Mesenchymal stem cell (in vitro differentiated cells and primary cell): ENCODE results near the gene MKLN1.

ENCODE experiments used
- DNase-seq: peaks from one replicate; pipeline ENCODE4 v3.0.0-alpha.2; 2013
- H2AFZ ChIP-seq: one replicate; pipeline ENCODE4 v1.6.1; 2013; ENCODE audit warnings: low read depth, mild to moderate bottlenecking, control low read depth, inconsistent platforms, low read length, moderate library complexity
- H2AK5ac ChIP-seq: 2 replicates; pipeline ENCODE4 v1.6.1; 2013; ENCODE audit warnings: low read length, moderate library complexity, mild to moderate bottlenecking, inconsistent platforms; ENCODE audit not compliant: severe bottlenecking
- H2BK120ac ChIP-seq: one replicate; pipeline ENCODE4 v1.6.1; 2013; ENCODE audit warnings: low read depth, mild to moderate bottlenecking, inconsistent platforms, low read length, moderate library complexity
- H2BK12ac ChIP-seq, 2 experiments: one replicate each; pipeline ENCODE4 v1.6.1; 2013; ENCODE audit warnings: inconsistent platforms in 2 of 2, low read length in 2 of 2, mild to moderate bottlenecking in 2 of 2, moderate library complexity in 2 of 2, control low read depth in 1 of 2
- H2BK15ac ChIP-seq: one replicate; pipeline ENCODE4 v1.6.1; 2013; ENCODE audit warnings: mild to moderate bottlenecking, low read depth, inconsistent platforms; ENCODE audit not compliant: poor library complexity, severe bottlenecking
- H2BK5ac ChIP-seq: 2 replicates; pipeline ENCODE4 v1.6.1; 2013; ENCODE audit warnings: low read depth, mild to moderate bottlenecking, low read length, control low read depth, inconsistent platforms; ENCODE audit not compliant: poor library complexity, severe bottlenecking
- H3K14ac ChIP-seq, 2 experiments: one replicate each; pipeline ENCODE4 v1.6.1; 2013; ENCODE audit warnings: inconsistent platforms in 2 of 2, low read length in 2 of 2, control low read depth in 1 of 2, mild to moderate bottlenecking in 1 of 2, moderate library complexity in 1 of 2
- H3K18ac ChIP-seq, 2 experiments: one replicate each; pipeline ENCODE4 v1.6.1; 2013; ENCODE audit warnings: inconsistent platforms in 2 of 2, low read length in 2 of 2, control low read depth in 1 of 2, low read depth in 1 of 2, mild to moderate bottlenecking in 1 of 2
- H3K23ac ChIP-seq, 2 experiments: one replicate each; pipeline ENCODE4 v1.6.1; 2013; ENCODE audit warnings: inconsistent platforms in 2 of 2, low read length in 2 of 2, mild to moderate bottlenecking in 2 of 2, moderate library complexity in 2 of 2, control low read depth in 1 of 2
- H3K27ac ChIP-seq: 2 replicates; pipeline ENCODE4 v1.5.1; 2013; ENCODE audit warnings: mild to moderate bottlenecking, moderate library complexity, low read length, control low read depth, inconsistent platforms; ENCODE audit not compliant: poor library complexity, severe bottlenecking
- H3K27me3 ChIP-seq, 2 experiments: 2 replicates each; pipeline versions ENCODE4 v1.6.1 to v1.7.0; 2013; ENCODE audit warnings: low read length in 2 of 2, mild to moderate bottlenecking in 2 of 2, moderate library complexity in 2 of 2, control low read depth in 1 of 2, inconsistent platforms in 1 of 2; ENCODE audit not compliant: control insufficient read depth in 1 of 2, insufficient read depth in 1 of 2
- H3K36me3 ChIP-seq, 2 experiments: 2 replicates each; pipeline versions ENCODE4 v1.6.1 to v1.7.0; 2013; ENCODE audit warnings: low read length in 2 of 2, control low read depth in 1 of 2, inconsistent platforms in 1 of 2, low read depth in 1 of 2, mild to moderate bottlenecking in 1 of 2; ENCODE audit not compliant: insufficient read depth in 2 of 2, control insufficient read depth in 1 of 2
- H3K4ac ChIP-seq, 2 experiments: one replicate each; pipeline ENCODE4 v1.6.1; 2013; ENCODE audit warnings: inconsistent platforms in 2 of 2, low read length in 2 of 2, mild to moderate bottlenecking in 2 of 2, moderate library complexity in 2 of 2, control low read depth in 1 of 2, low read depth in 1 of 2
- H3K4me1 ChIP-seq: 2 replicates; pipeline ENCODE4 v1.6.1; 2013; ENCODE audit warnings: low read depth, low read length, control low read depth; ENCODE audit not compliant: control insufficient read depth, insufficient read depth
- H3K4me2 ChIP-seq: 2 replicates; pipeline ENCODE4 v1.6.1; 2013; ENCODE audit warnings: low read length, mild to moderate bottlenecking, inconsistent platforms; ENCODE audit not compliant: poor library complexity, severe bottlenecking
- H3K4me3 ChIP-seq, 2 experiments: 2 replicates each; pipeline versions ENCODE4 v1.5.1 to v1.7.0; 2013; ENCODE audit warnings: low read length in 2 of 2, mild to moderate bottlenecking in 2 of 2, control low read depth in 1 of 2, low read depth in 1 of 2; ENCODE audit not compliant: insufficient read depth in 1 of 2
- H3K79me1 ChIP-seq: replicated peaks from 2 replicates; pipeline ENCODE4 v1.6.1; 2013; ENCODE audit warnings: mild to moderate bottlenecking, control low read depth, low read length, inconsistent platforms; ENCODE audit not compliant: poor library complexity, severe bottlenecking
- H3K9ac ChIP-seq: 2 replicates; pipeline ENCODE4 v1.7.0; 2013; ENCODE audit warnings: mild to moderate bottlenecking, low read length, moderate library complexity
- H3K9me3 ChIP-seq: 2 replicates; pipeline ENCODE4 v1.7.0; 2013; ENCODE audit warnings: mild to moderate bottlenecking, low read length; ENCODE audit not compliant: control insufficient read depth
- H4K8ac ChIP-seq: one replicate; pipeline ENCODE4 v1.6.1; 2013; ENCODE audit warnings: inconsistent platforms, mild to moderate bottlenecking, low read length, moderate library complexity
- H4K91ac ChIP-seq: one replicate; pipeline ENCODE4 v1.6.1; 2013; ENCODE audit warnings: mild to moderate bottlenecking, low read length, inconsistent platforms
- WGBS: methylation state at CpG from one replicate; pipeline ENCODE4 v1.1.7; 2013; ENCODE audit warnings: mixed read lengths; 5-methylcytosine and 5-hydroxymethylcytosine counted together

MKLN1 gene

DNA sequence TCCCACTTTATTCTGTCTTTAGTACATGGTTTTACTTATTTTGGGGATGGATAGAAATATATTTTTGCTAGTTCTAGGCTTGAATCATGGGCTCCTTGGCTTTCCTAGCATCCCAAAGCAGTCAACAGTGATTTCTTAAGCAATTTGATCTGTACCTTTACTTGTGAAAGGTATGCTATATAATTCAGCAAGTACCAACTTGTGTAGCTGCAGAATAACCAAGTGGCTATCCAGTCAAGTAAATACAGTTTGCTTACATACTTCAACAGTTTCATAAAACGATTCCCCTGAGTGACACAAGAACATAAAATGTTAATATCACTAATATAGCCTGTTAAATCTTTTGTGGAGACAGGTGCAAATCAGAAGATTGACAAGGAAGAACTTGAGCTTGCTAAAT, 161.5 kb downstream of the MKLN1 start:
- WGBS: no CpG with 5 or more reads among the region's 1 CpG
- Histone ChIP-seq H2AFZ (no peak overlapping the region), H3K9ac (no peak overlapping the region)

DNA sequence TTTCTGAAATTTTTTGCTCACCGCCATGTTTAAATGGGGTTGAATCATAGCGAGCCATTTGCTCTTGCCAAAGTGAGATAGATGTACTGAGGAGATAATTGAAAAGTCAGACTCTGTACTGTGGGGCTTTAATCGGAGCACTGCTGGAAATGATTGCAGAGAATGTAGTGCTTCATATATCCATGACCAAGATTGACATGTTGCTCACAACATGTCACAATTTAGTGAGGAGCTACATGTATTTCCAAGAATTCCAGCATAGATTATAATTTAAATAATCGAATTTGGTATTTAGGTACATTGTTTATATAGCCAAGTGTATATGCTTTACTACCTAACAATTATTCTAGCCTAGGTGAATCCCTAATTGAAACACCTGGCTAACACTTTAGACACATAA, 162.2 kb downstream of the MKLN1 start:
- Histone ChIP-seq H2BK15ac (no peak overlapping the region), H3K18ac (no peak overlapping the region), H4K91ac (no peak overlapping the region), H3K4me3 (no peak overlapping the region), H3K79me1 (peaks cover 4% of the 10 kb centered on the region), H3K4me1 (no peaks in the 10 kb centered on the region), H2AFZ (no peak overlapping the region), H3K9ac (no peak overlapping the region), H3K9me3 (no peaks in the 10 kb centered on the region), H2BK120ac (no peak overlapping the region), H3K4me2 (no peak overlapping the region), H2BK5ac (no peak overlapping the region), H4K8ac (no peak overlapping the region), H3K27me3 (no peaks in the 10 kb centered on the region), H2AK5ac (no peak overlapping the region), H3K4ac (no peak overlapping the region), H3K36me3 (peaks cover 2 to 58% of the 10 kb centered on the region in 2 experiments), H2BK12ac (no peak overlapping the region), H3K23ac (no peak overlapping the region), H3K27ac (no peak overlapping the region), H3K14ac (no peak overlapping the region)
- no peak for DNase-seq
- WGBS: 98% methylated on average over 3 of the region's 4 CpGs

More for the DNA sequence above, 161.5 kb downstream of the MKLN1 start:
- Histone ChIP-seq H4K91ac (no peak overlapping the region), H3K4me3 (no peak overlapping the region), H3K27ac (no peak overlapping the region), H2BK12ac (no peak overlapping the region), H3K23ac (no peak overlapping the region), H3K79me1 (peaks cover 4% of the 10 kb centered on the region), H3K4me2 (no peak overlapping the region), H2BK15ac (no peak overlapping the region), H3K36me3 (peaks cover 2 to 65% of the 10 kb centered on the region in 2 experiments), H3K14ac (no peak overlapping the region), H2BK120ac (no peak overlapping the region), H3K4ac (no peak overlapping the region), H3K4me1 (no peaks in the 10 kb centered on the region), H3K27me3 (no peaks in the 10 kb centered on the region), H3K18ac (no peak overlapping the region), H4K8ac (no peak overlapping the region), H3K9me3 (no peaks in the 10 kb centered on the region), H2AK5ac (no peak overlapping the region), H2BK5ac (no peak overlapping the region)
- DNase-seq: no peak

DNA sequence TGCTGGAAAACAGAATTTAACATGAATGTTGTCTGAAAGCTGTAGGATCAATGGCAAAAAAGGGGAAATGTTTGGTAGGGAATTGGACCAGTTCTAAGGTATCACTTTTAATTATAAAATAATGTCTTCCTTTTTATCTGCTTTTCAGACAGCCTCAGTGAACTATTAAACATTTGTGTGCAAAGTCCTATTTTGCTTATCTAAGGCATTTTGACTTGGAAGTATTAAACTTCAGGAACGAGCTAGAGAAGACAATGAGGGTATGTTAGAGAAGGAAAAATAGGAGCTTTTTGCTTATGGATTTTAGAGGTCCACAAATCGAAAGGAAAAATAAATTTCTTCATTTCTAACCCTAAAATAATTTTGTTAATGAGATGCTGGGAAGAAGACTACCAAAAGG, 165.4 kb downstream of the MKLN1 start:
- H3K4me2 ChIP-seq: no peak overlapping the region
- DNase-seq: no peak
- no peak overlapping the region for H2BK120ac ChIP-seq
- no peak overlapping the region for H3K23ac ChIP-seq
- 100% methylated on average over 1 of the region's 2 CpGs for WGBS
- no peak overlapping the region for H3K27ac ChIP-seq
- H2AK5ac ChIP-seq: no peak overlapping the region
- no peak overlapping the region for H4K91ac ChIP-seq
- H3K4me3 ChIP-seq: no peak overlapping the region
- H3K9ac ChIP-seq: no peak overlapping the region
- H3K79me1 ChIP-seq: peaks cover 4% of the 10 kb centered on the region
- no peak overlapping the region for H3K4ac ChIP-seq
- no peak overlapping the region for H2BK12ac ChIP-seq
- no peak overlapping the region for H2BK15ac ChIP-seq
- H3K14ac ChIP-seq: no peak overlapping the region
- no peak overlapping the region for H2BK5ac ChIP-seq
- peaks cover 4 to 41% of the 10 kb centered on the region in 2 experiments for H3K36me3 ChIP-seq
- no peak overlapping the region for H2AFZ ChIP-seq
- H3K4me1 ChIP-seq: no peaks in the 10 kb centered on the region
- no peaks in the 10 kb centered on the region for H3K27me3 ChIP-seq
- H3K9me3 ChIP-seq: no peaks in the 10 kb centered on the region
- no peak overlapping the region for H3K18ac ChIP-seq
- H4K8ac ChIP-seq: no peak overlapping the region

DNA sequence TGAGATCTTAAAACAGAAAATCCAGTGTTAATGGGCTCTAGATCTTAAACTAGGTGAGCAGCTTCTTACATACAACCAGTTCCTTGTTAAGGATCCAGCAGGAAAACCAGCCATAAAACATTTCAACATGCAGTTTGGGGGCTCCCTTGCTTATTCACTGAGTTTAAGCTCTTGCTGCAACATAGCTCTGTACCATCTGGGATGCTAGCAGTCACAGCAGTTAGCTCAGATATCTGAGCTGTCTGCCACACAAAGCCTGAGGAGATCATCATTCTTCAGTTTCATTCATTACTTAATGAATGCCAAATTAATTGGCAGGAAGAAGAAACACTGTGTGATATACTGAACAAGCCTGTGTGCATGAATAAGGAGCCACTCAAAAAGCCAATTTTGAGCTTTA, 165.9 kb downstream of the MKLN1 start:
- H3K9me3 ChIP-seq: no peaks in the 10 kb centered on the region
- H3K18ac ChIP-seq: no peak overlapping the region
- H3K4me2 ChIP-seq: no peak overlapping the region
- no peak overlapping the region for H3K4me3 ChIP-seq
- no peak for DNase-seq
- H4K91ac ChIP-seq: no peak overlapping the region
- H3K14ac ChIP-seq: no peak overlapping the region
- no peak overlapping the region for H4K8ac ChIP-seq
- no peak overlapping the region for H2AK5ac ChIP-seq
- no peak overlapping the region for H2BK15ac ChIP-seq
- no peak overlapping the region for H2AFZ ChIP-seq
- H3K27ac ChIP-seq: no peak overlapping the region
- no peaks in the 10 kb centered on the region for H3K4me1 ChIP-seq
- no peak overlapping the region for H2BK5ac ChIP-seq
- H2BK120ac ChIP-seq: no peak overlapping the region
- H2BK12ac ChIP-seq: no peak overlapping the region
- H3K36me3 ChIP-seq: peaks cover 4 to 37% of the 10 kb centered on the region in 2 experiments
- peaks cover 4% of the 10 kb centered on the region for H3K79me1 ChIP-seq
- H3K27me3 ChIP-seq: no peaks in the 10 kb centered on the region
- H3K4ac ChIP-seq: no peak overlapping the region
- no peak overlapping the region for H3K23ac ChIP-seq
- no peak overlapping the region for H3K9ac ChIP-seq
